NT2/D1 (cell line): ENCODE measurements around the gene RENBP.

Experiments used
- DNase-seq: peaks from one replicate; pipeline ENCODE4 v3.0.0-alpha.2; 2011; ENCODE audit warnings: low read depth, low spot score
- H3K27me3 ChIP-seq: 2 replicates; pipeline ENCODE4 v1.6.0; 2011; ENCODE audit warnings: mild to moderate bottlenecking; ENCODE audit not compliant: insufficient read length, insufficient read depth
- H3K36me3 ChIP-seq: 2 replicates; pipeline ENCODE4 v1.6.1; 2011; ENCODE audit warnings: mild to moderate bottlenecking, low read length, mixed read lengths; ENCODE audit not compliant: insufficient read depth, insufficient read length
- H3K4me1 ChIP-seq: 2 replicates; pipeline ENCODE4 v1.5.1; 2011; ENCODE audit not compliant: insufficient read depth, insufficient read length
- H3K4me3 ChIP-seq: 2 replicates; pipeline ENCODE4 v1.5.1; 2011; ENCODE audit warnings: low read depth; ENCODE audit not compliant: insufficient read length
- H3K9ac ChIP-seq: 2 replicates; pipeline ENCODE4 v1.6.0; 2011; ENCODE audit warnings: low read depth; ENCODE audit not compliant: insufficient read length
- H3K9me3 ChIP-seq: 2 replicates; pipeline ENCODE4 v1.5.1; 2011; ENCODE audit warnings: mild to moderate bottlenecking, low read length; ENCODE audit not compliant: insufficient read depth
- SUZ12 ChIP-seq: IDR thresholded peaks from 2 replicates; pipeline ENCODE4 v1.6.1; 2011; ENCODE audit not compliant: insufficient read length, insufficient read depth; ENCODE audit errors: extremely low read depth
- YY1 ChIP-seq: IDR thresholded peaks from 2 replicates; pipeline ENCODE4 v1.6.1; 2011; ENCODE audit not compliant: insufficient read length, insufficient read depth
- ZNF274 ChIP-seq: IDR thresholded peaks from 2 replicates; pipeline ENCODE4 v1.6.1; 2011; ENCODE audit warnings: mild to moderate bottlenecking, low read depth, low read length

The RENBP gene

GRCh38 chrX:153928846-153929245 is 15.6 kb downstream of the RENBP start:
- Histone ChIP-seq H3K36me3 (peaks cover 35% of the 10 kb centered on the region), H3K4me3 (no peak overlapping the region), H3K9me3 (no peaks in the 10 kb centered on the region), H3K4me1 (no peaks in the 10 kb centered on the region), H3K27me3 (no peaks in the 10 kb centered on the region), H3K9ac (no peak overlapping the region)
- no peak for DNase-seq
- TF ChIP-seq SUZ12 = no peak
- no peak for TF ChIP-seq YY1
- no peak for TF ChIP-seq ZNF274

- H3K9me3 ChIP-seq = no peaks in the 10 kb centered on the region
- peak; percentile 87 for DNase-seq
- H3K27me3 ChIP-seq = no peaks in the 10 kb centered on the region
- peaks cover 35% of the 10 kb centered on the region for H3K36me3 ChIP-seq
- no peaks in the 10 kb centered on the region for H3K4me1 ChIP-seq
- H3K9ac ChIP-seq = peak overlapping the region; percentile 76
- no peak for TF ChIP-seq SUZ12
- TF ChIP-seq YY1 = no peak
- H3K4me3 ChIP-seq = peak overlapping the region; percentile 50
Measured at GRCh38 chrX:153927922-153928760, 16.3 kb downstream of the RENBP start.

GRCh38 chrX:153927672-153927921 is 16.8 kb downstream of the RENBP start:
- DNase-seq = no peak
- no peak for TF ChIP-seq SUZ12
- Histone ChIP-seq H3K4me3 (peak overlapping the region; percentile 50), H3K36me3 (peaks cover 33% of the 10 kb centered on the region), H3K9me3 (no peaks in the 10 kb centered on the region), H3K9ac (peak overlapping the region; percentile 76), H3K4me1 (no peaks in the 10 kb centered on the region), H3K27me3 (no peaks in the 10 kb centered on the region)

GRCh38 chrX:153926858-153927671 is 17.4 kb downstream of the RENBP start:
- peaks cover 28% of the 10 kb centered on the region for H3K36me3 ChIP-seq
- no peaks in the 10 kb centered on the region for H3K27me3 ChIP-seq
- TF ChIP-seq ZNF274 (no peak), SUZ12 (no peak), YY1 (no peak)
- H3K4me3 ChIP-seq = peak overlapping the region; percentile 50
- peak overlapping the region; percentile 76 for H3K9ac ChIP-seq
- DNase-seq = no peak
- no peaks in the 10 kb centered on the region for H3K9me3 ChIP-seq
- H3K4me1 ChIP-seq = no peaks in the 10 kb centered on the region

GRCh38 chrX:153926552-153926857 is 17.9 kb downstream of the RENBP start:
- Histone ChIP-seq H3K27me3 (no peaks in the 10 kb centered on the region), H3K9ac (peak overlapping the region; percentile 76), H3K4me1 (no peaks in the 10 kb centered on the region), H3K36me3 (peaks cover 23% of the 10 kb centered on the region), H3K9me3 (no peaks in the 10 kb centered on the region), H3K4me3 (peak overlapping the region; percentile 43)
- DNase-seq = no peak
- TF ChIP-seq YY1 (no peak), ZNF274 (no peak), SUZ12 (no peak)

GRCh38 chrX:153925739-153926551 is 18.5 kb downstream of the RENBP start, which contains the start of gene ARHGAP4:
ARHGAP4 (minus strand) TSS chrX:153926264; CDS start chrX:153926202, 62 bp downstream.
- no peaks in the 10 kb centered on the region for H3K9me3 ChIP-seq
- H3K27me3 ChIP-seq = no peaks in the 10 kb centered on the region
- no peaks in the 10 kb centered on the region for H3K4me1 ChIP-seq
- H3K36me3 ChIP-seq = peaks cover 17% of the 10 kb centered on the region
- DNase-seq = no peak
- no peak for TF ChIP-seq SUZ12
- H3K9ac ChIP-seq = peak within 1 kb of the TSS; percentile 82
- H3K4me3 ChIP-seq = peak within 1 kb of the TSS; percentile 50

- no peak for TF ChIP-seq YY1
- TF ChIP-seq SUZ12 = no peak
- no peak for TF ChIP-seq ZNF274
- Histone ChIP-seq H3K4me3 (peak overlapping the region; percentile 49), H3K4me1 (no peaks in the 10 kb centered on the region)
Measured at GRCh38 chrX:153925387-153925738, 19.1 kb downstream of the RENBP start.

More at GRCh38 chrX:153925387-153925738, 19.1 kb downstream of the RENBP start:
- peak overlapping the region; percentile 82 for H3K9ac ChIP-seq
- DNase-seq = no peak
- no peaks in the 10 kb centered on the region for H3K27me3 ChIP-seq
- H3K9me3 ChIP-seq = no peaks in the 10 kb centered on the region
- H3K36me3 ChIP-seq = peaks cover 15% of the 10 kb centered on the region
